Ovary (tissue), 9 donors: ENCODE measurements around the gene C14orf93. TPM values are rescaled to one million over a fixed set of nuclear protein-coding genes. Genes with fewer than 3 reads are reported as not detected.

ENCODE experiments used
- DNase-seq, 5 donors: peaks; one replicate each; pipeline ENCODE4 v3.0.0-alpha.2; 2019 to 2020
- H3K27ac ChIP-seq, 2 donors: fragments of 200-600 bp; one replicate each; pipeline versions ENCODE4 v1.5.1 to v1.8.0; 2019 to 2022
- H3K27me3 ChIP-seq: fragments of 200-600 bp; one replicate; pipeline ENCODE4 v1.8.0; 2022
- H3K36me3 ChIP-seq: fragments of 200-600 bp; sonication (generic); one replicate; pipeline ENCODE4 v1.5.1; 2019
- H3K4me1 ChIP-seq: one replicate; pipeline ENCODE4 v1.8.1; 2013; ENCODE audit warnings: mild to moderate bottlenecking, moderate library complexity; ENCODE audit not compliant: insufficient read depth
- H3K4me3 ChIP-seq: fragments of 200-600 bp; sonication (generic); one replicate; pipeline ENCODE4 v1.5.1; 2017
- H3K9me3 ChIP-seq, 2 donors: fragments of 200-600 bp in 1 of 2; sonication (generic) in 1 of 2; one replicate each; pipeline versions ENCODE4 v1.5.1 to v1.8.1; 2013 to 2019; ENCODE audit warnings: mild to moderate bottlenecking in 1 of 2, moderate library complexity in 1 of 2
- EP300 ChIP-seq: sonication (generic); formaldehyde crosslinking; IDR thresholded peaks from one replicate; pipeline ENCODE4 v1.6.1; 2017; ENCODE audit warnings: antibody characterized with exemption
- POLR2A ChIP-seq: fragments of 450-650 bp; IDR thresholded peaks from one replicate; pipeline ENCODE4 v1.6.1; 2017; ENCODE audit warnings: antibody characterized with exemption, mild to moderate bottlenecking, moderate library complexity
- WGBS, 3 donors: extraction: QIAGEN DNeasy Blood & Tissue Kit in 1 of 3; methylation state at CpG; one replicate each; pipeline versions ENCODE4 v1.1.5 to v1.1.7; 2013 to 2017; 5-methylcytosine and 5-hydroxymethylcytosine counted together
- intact Hi-C, 4 donors: fragments of 100-400 bp; cut with DNase I; formaldehyde crosslinking; loops; one replicate each; pipeline versions ENCODE4 v1.11.0 to v1.15.1; 2022 to 2023
- polyA plus RNA-seq, 2 donors: library from polyadenylated mRNA; stranded (reverse); fragments of 200-250 nt in 1 of 2; fragments of 350-450 nt in 1 of 2; fragmentation: Illumina TruSeq in 1 of 2; extraction: RNeasy Lipid Tissue Mini Kit (QIAGEN cat#74804) in 1 of 2; gene quantifications; one replicate each; pipeline ENCODE4 v1.2.3, GENCODE V29; 2013 to 2014
- total RNA-seq, 7 donors: library from RNA; depleted of rRNA in 2 of 7; stranded (reverse); fragments of >200 nt in 2 of 7; fragmentation: NEBNext Ultra II Directional in 3 of 7; extraction: Animal tissue kit (Norgen Biotek cat#: 25700) in 3 of 7; gene quantifications; one replicate each; pipeline versions ENCODE4 v1.1.0 to v1.2.4, GENCODE V29; 2016 to 2023
- TF ChIP-seq, protein P1 (sequence below), 3 donors: fragments of 450-650 bp in 2 of 3; fragments of 200-600 bp in 1 of 3; IDR thresholded peaks; one replicate each; pipeline versions ENCODE4 v1.5.1 to v1.8.0; 2016 to 2022; ENCODE audit warnings: antibody characterized with exemption in 3 of 3, mild to moderate bottlenecking in 1 of 3
- donor health status: DM: no; HTN: no; CAD: no; lungs with moderate emphysema.
- donor health status: DM: no; HTN: no; CAD: no.
- donor health status: Bipolar disorder and iron deficiency.
- donor health status: DM: yes; HTN: yes; CAD: no.
- donor health status: DM: no; HTN: no; CAD: no.
- donor health status: DM: yes; HTN: yes; CAD: no.

The C14orf93 gene
- total and polyA plus RNA-seq, 9 donors, result 7.2 to 12.7 (median 10.8) TPM

DNA sequence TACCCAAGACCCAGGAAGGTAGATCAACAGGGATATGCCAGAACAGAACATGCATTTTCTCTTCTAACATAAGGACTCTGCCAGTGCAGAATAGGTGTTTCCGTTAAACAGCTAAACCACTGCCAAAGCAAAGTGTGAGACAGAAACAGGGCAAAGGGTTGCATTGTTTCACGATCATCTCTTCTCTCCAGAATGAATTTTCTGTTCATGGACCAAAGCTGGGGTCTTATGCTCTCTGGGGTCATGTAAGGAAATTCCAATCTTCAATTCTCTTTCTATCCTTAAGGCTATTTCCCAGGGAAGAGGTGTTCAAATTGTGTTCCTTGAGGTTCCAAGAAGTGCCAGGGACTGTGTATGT lies 13.8 kb upstream of the C14orf93 start:
- Histone ChIP-seq H3K27ac (no peak overlapping the region), H3K27me3 (no peaks in the 10 kb centered on the region), H3K36me3 (no peaks in the 10 kb centered on the region), H3K4me3 (no peak overlapping the region), H3K9me3 (no peaks in the 10 kb centered on the region), H3K4me1 (no peaks in the 10 kb centered on the region)
- TF ChIP-seq POLR2A (no peak), EP300 (no peak)
- TF ChIP-seq, protein P1, sequence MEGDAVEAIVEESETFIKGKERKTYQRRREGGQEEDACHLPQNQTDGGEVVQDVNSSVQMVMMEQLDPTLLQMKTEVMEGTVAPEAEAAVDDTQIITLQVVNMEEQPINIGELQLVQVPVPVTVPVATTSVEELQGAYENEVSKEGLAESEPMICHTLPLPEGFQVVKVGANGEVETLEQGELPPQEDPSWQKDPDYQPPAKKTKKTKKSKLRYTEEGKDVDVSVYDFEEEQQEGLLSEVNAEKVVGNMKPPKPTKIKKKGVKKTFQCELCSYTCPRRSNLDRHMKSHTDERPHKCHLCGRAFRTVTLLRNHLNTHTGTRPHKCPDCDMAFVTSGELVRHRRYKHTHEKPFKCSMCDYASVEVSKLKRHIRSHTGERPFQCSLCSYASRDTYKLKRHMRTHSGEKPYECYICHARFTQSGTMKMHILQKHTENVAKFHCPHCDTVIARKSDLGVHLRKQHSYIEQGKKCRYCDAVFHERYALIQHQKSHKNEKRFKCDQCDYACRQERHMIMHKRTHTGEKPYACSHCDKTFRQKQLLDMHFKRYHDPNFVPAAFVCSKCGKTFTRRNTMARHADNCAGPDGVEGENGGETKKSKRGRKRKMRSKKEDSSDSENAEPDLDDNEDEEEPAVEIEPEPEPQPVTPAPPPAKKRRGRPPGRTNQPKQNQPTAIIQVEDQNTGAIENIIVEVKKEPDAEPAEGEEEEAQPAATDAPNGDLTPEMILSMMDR (IDR thresholded peaks at IDR 0.05), result no peak
- intact Hi-C loops, result no loop called here
- 81 to 97% (median 96%) methylated on average over 2 of the region's 2 CpGs for WGBS, 3 donors
- no peak for DNase-seq

DNA sequence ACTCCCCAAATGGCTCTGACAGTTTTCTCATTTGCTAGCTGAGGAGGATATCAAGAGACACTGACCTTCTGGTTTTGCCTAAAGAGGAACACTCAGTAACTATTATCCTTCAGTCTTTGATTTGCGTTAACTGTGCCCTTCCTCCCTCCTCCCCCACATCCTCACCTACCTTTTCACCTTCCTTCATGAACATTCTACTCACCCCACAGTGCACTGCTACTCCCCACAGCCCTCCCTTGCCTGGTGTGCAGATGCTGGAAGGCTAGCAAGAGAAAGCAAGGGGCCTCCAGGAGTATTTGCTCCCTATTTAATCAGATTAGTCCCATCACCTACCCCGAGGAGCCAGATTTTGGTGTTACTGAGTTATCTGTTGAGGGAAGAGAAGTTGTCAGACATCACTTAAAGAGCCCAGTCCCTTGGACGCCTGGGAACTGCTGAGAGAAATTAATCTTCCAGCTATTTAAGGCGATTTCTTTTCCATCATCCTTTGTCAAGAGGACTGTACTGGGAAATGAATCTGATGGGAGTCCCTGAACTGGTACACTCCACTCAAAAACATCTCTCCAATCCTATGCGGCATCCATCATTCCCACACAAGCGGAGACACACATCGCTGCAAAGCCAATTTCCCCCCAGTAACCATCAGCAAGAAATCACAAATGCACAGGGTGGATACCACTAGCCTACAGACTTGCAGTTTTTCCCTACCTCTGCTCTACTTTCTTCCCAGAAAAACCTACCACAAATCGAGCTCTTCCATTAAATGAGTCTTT lies 13.3 kb upstream of the C14orf93 start:
- no peak for DNase-seq

DNA sequence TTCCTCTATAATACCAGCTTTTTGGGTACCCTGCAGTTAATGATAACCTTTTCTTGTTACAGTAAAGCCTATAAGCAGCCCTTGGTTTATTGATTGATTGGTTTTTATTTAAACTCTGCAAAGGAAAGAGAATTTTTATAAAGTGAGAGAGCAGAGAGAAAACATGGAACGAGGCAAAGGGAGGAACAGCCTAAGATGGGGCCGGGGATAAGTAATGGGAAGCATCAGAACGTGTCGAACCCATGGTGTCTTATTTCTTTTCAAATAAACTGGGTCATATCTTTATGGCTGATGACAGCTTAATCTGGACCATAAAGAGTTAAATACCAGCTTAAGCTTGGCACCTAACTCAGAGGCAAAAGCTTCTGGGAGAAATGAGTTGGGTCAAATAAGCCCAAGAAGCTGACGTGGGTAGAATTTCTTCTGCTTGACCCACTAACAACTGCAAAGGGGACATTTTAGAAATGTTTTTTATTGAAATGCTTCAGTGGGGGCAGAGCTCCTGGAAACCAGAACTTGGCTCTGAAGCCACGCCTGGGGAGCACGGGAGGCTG lies 12.0 kb upstream of the C14orf93 start:
- DNase-seq, result no peak
- no peaks in the 10 kb centered on the region for H3K36me3 ChIP-seq
- H3K4me1 ChIP-seq, result no peaks in the 10 kb centered on the region
- H3K27ac ChIP-seq, result no peak overlapping the region
- no peaks in the 10 kb centered on the region for H3K27me3 ChIP-seq
- intact Hi-C loops, result no loop called here
- no peaks in the 10 kb centered on the region for H3K9me3 ChIP-seq
- TF ChIP-seq POLR2A, result no peak
- TF ChIP-seq, protein P1 (IDR thresholded peaks at IDR 0.05), result no peak
- TF ChIP-seq EP300, result no peak
- WGBS, 3 donors, result 48 to 56% (median 52%) methylated on average over 7 of the region's 7 CpGs
- no peak overlapping the region for H3K4me3 ChIP-seq

More for the DNA sequence above, 13.3 kb upstream of the C14orf93 start:
- WGBS, 3 donors, result 65 to 71% (median 68%) methylated on average over 8 of the region's 8 CpGs
- intact Hi-C loops, result no loop called here
- TF ChIP-seq POLR2A, result no peak
- Histone ChIP-seq H3K9me3 (no peaks in the 10 kb centered on the region), H3K36me3 (no peaks in the 10 kb centered on the region), H3K27me3 (no peaks in the 10 kb centered on the region), H3K4me3 (no peak overlapping the region), H3K4me1 (no peaks in the 10 kb centered on the region), H3K27ac (no peak overlapping the region)

DNA sequence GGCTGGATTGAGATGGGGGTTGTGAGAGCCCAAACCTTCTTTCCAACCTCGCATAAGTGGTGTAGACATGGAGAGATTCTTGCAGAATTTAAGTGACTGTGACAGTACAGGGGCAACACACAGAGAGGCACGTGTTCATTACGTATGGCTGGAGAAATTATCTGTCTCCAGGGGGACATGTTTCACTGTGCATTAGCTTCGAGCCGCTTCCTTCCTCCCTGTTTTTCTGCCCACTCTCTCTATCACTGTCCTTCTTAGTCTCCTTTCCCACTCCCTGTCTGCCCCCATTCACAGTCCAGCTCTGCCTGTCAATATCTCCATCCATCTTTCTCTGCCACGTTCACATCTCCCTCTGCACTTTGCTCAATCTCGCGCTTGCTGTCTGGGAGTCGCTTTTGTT lies 11.5 kb upstream of the C14orf93 start:
- intact Hi-C loops, result no loop called here
- TF ChIP-seq POLR2A (no peak), EP300 (no peak)
- TF ChIP-seq, protein P1 (IDR thresholded peaks at IDR 0.05), result no peak
- Histone ChIP-seq H3K4me1 (no peaks in the 10 kb centered on the region), H3K36me3 (no peaks in the 10 kb centered on the region), H3K27ac (no peak overlapping the region), H3K9me3 (no peaks in the 10 kb centered on the region), H3K4me3 (no peak overlapping the region), H3K27me3 (no peaks in the 10 kb centered on the region)
- 71 to 75% (median 74%) methylated on average over 9 of the region's 9 CpGs for WGBS, 3 donors
- no peak for DNase-seq
